G401 (cell line): ENCODE results near the gene ISG15. TPM values are rescaled to one million over a fixed set of nuclear protein-coding genes. Genes with fewer than 3 reads are reported as not detected.
"Not testable (repeated sequence)": the region's sequence is repeated elsewhere in the genome, so short reads cannot be mapped to it uniquely, and the experiment has no call there.

Experiments used
- DNase-seq: peaks from one replicate; pipeline ENCODE4 v3.0.0-alpha.2; 2015; ENCODE audit warnings: low spot score
- in situ Hi-C: cut with HindIII; loops from 2 replicates; pipeline ENCODE4 v1.10.0; 2016; ENCODE audit warnings: low sequenced_read_pairs, mixed read lengths
- total RNA-seq: library from RNA; depleted of rRNA; stranded (reverse); fragments of >200 nt; shearing (Covaris generic); gene quantifications from 2 replicates; pipeline ENCODE4 v1.2.3, GENCODE V29; 2014

ISG15 gene
- total RNA-seq, 1 experiment from 2014 or later, result 213 TPM

GRCh38 chr1:991895-992294 lies 21.4 kb upstream of the ISG15 start:
- DNase-seq, result no peak
- in situ Hi-C loops, result no loop called here

- in situ Hi-C loops, result no loop called here
- DNase-seq, result no peak
Observed at GRCh38 chr1:992362-992761, 20.9 kb upstream of the ISG15 start.

- in situ Hi-C loops, result no loop called here
- no peak for DNase-seq
Observed at GRCh38 chr1:993379-993995, 19.8 kb upstream of the ISG15 start.

- DNase-seq, in situ Hi-C loops: not testable (repeated sequence)
Observed at GRCh38 chr1:994546-994945, 18.8 kb upstream of the ISG15 start.

GRCh38 chr1:995665-996633 lies 17.3 kb upstream of the ISG15 start:
- no peak for DNase-seq
- in situ Hi-C loops, result no loop called here

- DNase-seq, result no peak
- in situ Hi-C loops, result no loop called here
Observed at GRCh38 chr1:996851-997712, 16.2 kb upstream of the ISG15 start.

- no peak for DNase-seq
- in situ Hi-C loops, result no loop called here
Observed at GRCh38 chr1:997713-997992, 15.6 kb upstream of the ISG15 start.

- in situ Hi-C loops, result no loop called here
- no peak for DNase-seq
Observed at GRCh38 chr1:997993-998744, 15.1 kb upstream of the ISG15 start.

- in situ Hi-C loops, result no loop called here
- DNase-seq, result no peak
Observed at GRCh38 chr1:998745-998994, 14.6 kb upstream of the ISG15 start.

GRCh38 chr1:998995-999724 lies 14.1 kb upstream of the ISG15 start:
- no peak for DNase-seq
- in situ Hi-C loops, result no loop called here

- peak; percentile 43 for DNase-seq
- in situ Hi-C loops, result no loop called here
Observed at GRCh38 chr1:999725-1000356, 13.5 kb upstream of the ISG15 start, which contains the start of gene HES4. Gene HES4, minus strand, starts transcription at chr1:1000097. Its CDS starts 124 bp downstream, at chr1:999973.

- peak; percentile 32 for DNase-seq
Observed at GRCh38 chr1:1000357-1001056, 12.8 kb upstream of the ISG15 start.

GRCh38 chr1:1001057-1001783 lies 12.1 kb upstream of the ISG15 start:
- in situ Hi-C loops, result no loop called here
- no peak for DNase-seq

More at GRCh38 chr1:1000357-1001056, 12.8 kb upstream of the ISG15 start:
- in situ Hi-C loops, result no loop called here

- in situ Hi-C loops, result no loop called here
- DNase-seq, result no peak
Observed at GRCh38 chr1:1003618-1004419, 9.5 kb upstream of the ISG15 start.

GRCh38 chr1:1004420-1004779 lies 8.9 kb upstream of the ISG15 start:
- no peak for DNase-seq
- in situ Hi-C loops, result no loop called here
